ENCODE results near the gene CASP4. TPM values are rescaled to one million over a fixed set of nuclear protein-coding genes. Genes with fewer than 3 reads are reported as not detected.

Gene CASP4
- total RNA-seq, result 117 and 118 TPM in 2 replicates

DNA sequence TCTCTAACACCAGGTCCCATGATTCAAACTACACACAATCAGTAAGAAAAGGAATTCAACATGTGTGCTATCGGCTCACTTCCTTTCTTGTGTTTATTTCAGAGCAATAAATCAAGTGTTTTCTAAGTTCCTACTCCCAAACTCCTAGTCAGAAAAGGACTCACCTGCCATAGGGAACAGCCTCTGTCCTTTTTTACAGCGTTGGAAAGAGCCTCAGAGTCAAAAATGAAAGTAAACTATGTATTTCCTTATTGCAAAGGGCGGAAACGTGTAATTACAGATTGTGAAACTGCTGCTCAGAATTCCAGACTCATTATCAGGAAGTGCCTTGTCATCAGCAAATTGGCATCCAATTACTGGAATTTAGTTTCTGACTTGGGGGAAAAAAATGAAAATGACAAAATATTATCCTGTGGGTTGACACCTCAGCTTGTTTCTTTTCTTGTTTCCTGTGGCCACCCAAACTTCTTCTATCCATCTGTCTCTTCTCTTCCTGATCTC is at the start of gene CASP4:
Gene CASP4 (minus strand): TSS at position 220 of the 501 bp plus-strand sequence. CDS start 49 bp downstream, at position 171.

GRCh38 chr11:104897891-104898684 is 70.3 kb downstream of the CASP4 start, which contains the start of gene CASP12:
Gene CASP12, minus strand, starts transcription at chr11:104898460.

Other genes starting within 250 kb of the CASP4 start
- gene CASP12, start 70.1 kb downstream of the CASP4 start, total RNA-seq, result not detected in 2 replicates
- not detected in 2 replicates for gene CASP5, start 54.6 kb upstream of the CASP4 start, total RNA-seq
- gene CASP1, start 66.6 kb upstream of the CASP4 start, total RNA-seq, result 6.1 and 9.9 TPM in 2 replicates
- 1.8 and 2.2 TPM in 2 replicates for gene CARD16, start 76.8 kb upstream of the CASP4 start, total RNA-seq
- not detected in 2 replicates for gene CARD18, start 171.2 kb upstream of the CASP4 start, total RNA-seq

Measured in subcutaneous preadipocyte (primary cell).